Peyer's patch (tissue), 4 donors: ENCODE results near the gene DUSP1. TPM values are rescaled to one million over a fixed set of nuclear protein-coding genes. Genes with fewer than 3 reads are reported as not detected.

Experiments used
- DNase-seq, 3 donors: peaks; one replicate each; pipeline ENCODE4 v3.0.0-alpha.2; 2017 to 2019
- H3K27ac ChIP-seq, 4 donors: fragments of 200-600 bp; sonication (generic); one replicate each; pipeline ENCODE4 v1.5.1; 2016 to 2019
- H3K27me3 ChIP-seq, 2 donors: fragments of 200-600 bp; sonication (generic); one replicate each; pipeline ENCODE4 v1.5.1; 2019
- H3K36me3 ChIP-seq, 3 donors: fragments of 200-600 bp; sonication (generic); one replicate each; pipeline ENCODE4 v1.5.1; 2016 to 2019
- H3K4me1 ChIP-seq, 4 donors: fragments of 200-600 bp; sonication (generic); one replicate each; pipeline ENCODE4 v1.5.1; 2016 to 2019
- H3K4me3 ChIP-seq, 4 donors: fragments of 200-600 bp; sonication (generic); 1 replicate in 3 of 4; 2 replicates in 1 of 4; pipeline ENCODE4 v1.5.1; 2016 to 2019; ENCODE audit warnings: mild to moderate bottlenecking in 1 of 4
- H3K9me3 ChIP-seq, 4 donors: fragments of 200-600 bp; sonication (generic); one replicate each; pipeline ENCODE4 v1.5.1; 2016 to 2019; ENCODE audit warnings: mild to moderate bottlenecking in 1 of 4
- POLR2A ChIP-seq, 2 donors: fragments of 450-650 bp; IDR thresholded peaks; one replicate each; pipeline ENCODE4 v1.5.1; 2017; ENCODE audit warnings: antibody characterized with exemption in 2 of 2, mild to moderate bottlenecking in 2 of 2, moderate library complexity in 2 of 2
- total RNA-seq, 4 donors: library from RNA; depleted of rRNA; stranded (reverse); fragments of >200 nt; gene quantifications; one replicate each; pipeline ENCODE4 v1.1.0, GENCODE V29; 2016
- TF ChIP-seq, protein P1 (sequence below), 6 experiments: fragments of 450-650 bp in 4 of 6; fragments of 200-600 bp in 2 of 6; sonication (generic) in 1 of 6; IDR thresholded peaks; one replicate each; pipeline ENCODE4 v1.5.1; 2017 to 2019; ENCODE audit warnings: antibody characterized with exemption in 6 of 6, mild to moderate bottlenecking in 3 of 6, moderate library complexity in 1 of 6

DUSP1 gene
- total RNA-seq, 4 donors from 2014 or later, result 155 to 427 (median 285) TPM

GRCh38 chr5:172743112-172743959 is 27.7 kb downstream of the DUSP1 start:
- TF ChIP-seq POLR2A (IDR thresholded peaks at IDR 0.05), result no peak
- TF ChIP-seq, protein P1, sequence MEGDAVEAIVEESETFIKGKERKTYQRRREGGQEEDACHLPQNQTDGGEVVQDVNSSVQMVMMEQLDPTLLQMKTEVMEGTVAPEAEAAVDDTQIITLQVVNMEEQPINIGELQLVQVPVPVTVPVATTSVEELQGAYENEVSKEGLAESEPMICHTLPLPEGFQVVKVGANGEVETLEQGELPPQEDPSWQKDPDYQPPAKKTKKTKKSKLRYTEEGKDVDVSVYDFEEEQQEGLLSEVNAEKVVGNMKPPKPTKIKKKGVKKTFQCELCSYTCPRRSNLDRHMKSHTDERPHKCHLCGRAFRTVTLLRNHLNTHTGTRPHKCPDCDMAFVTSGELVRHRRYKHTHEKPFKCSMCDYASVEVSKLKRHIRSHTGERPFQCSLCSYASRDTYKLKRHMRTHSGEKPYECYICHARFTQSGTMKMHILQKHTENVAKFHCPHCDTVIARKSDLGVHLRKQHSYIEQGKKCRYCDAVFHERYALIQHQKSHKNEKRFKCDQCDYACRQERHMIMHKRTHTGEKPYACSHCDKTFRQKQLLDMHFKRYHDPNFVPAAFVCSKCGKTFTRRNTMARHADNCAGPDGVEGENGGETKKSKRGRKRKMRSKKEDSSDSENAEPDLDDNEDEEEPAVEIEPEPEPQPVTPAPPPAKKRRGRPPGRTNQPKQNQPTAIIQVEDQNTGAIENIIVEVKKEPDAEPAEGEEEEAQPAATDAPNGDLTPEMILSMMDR (IDR thresholded peaks at IDR 0.05), result no peak

GRCh38 chr5:172741206-172741582 is 29.8 kb downstream of the DUSP1 start:
- Histone ChIP-seq H3K36me3 (no peaks in the 10 kb centered on the region), H3K4me1 (no peaks in the 10 kb centered on the region), H3K9me3 (no peaks in the 10 kb centered on the region), H3K27me3 (no peaks in the 10 kb centered on the region), H3K4me3 (no peak overlapping the region), H3K27ac (peak overlapping the region in 3 of 4 donors; percentile 40 to 76 (median 55))
- DNase-seq, result no peak
- TF ChIP-seq, protein P1 (IDR thresholded peaks at IDR 0.05), result no peak
- no peak for TF ChIP-seq POLR2A (IDR thresholded peaks at IDR 0.05)

More at GRCh38 chr5:172743112-172743959, 27.7 kb downstream of the DUSP1 start:
- DNase-seq, result no peak
- H3K9me3 ChIP-seq, result no peaks in the 10 kb centered on the region
- H3K36me3 ChIP-seq, result no peaks in the 10 kb centered on the region
- H3K27ac ChIP-seq, result peak overlapping the region in 1 of 4 donors; percentile 76
- no peaks in the 10 kb centered on the region for H3K27me3 ChIP-seq
- H3K4me1 ChIP-seq, result no peaks in the 10 kb centered on the region
- no peak overlapping the region for H3K4me3 ChIP-seq

DNA sequence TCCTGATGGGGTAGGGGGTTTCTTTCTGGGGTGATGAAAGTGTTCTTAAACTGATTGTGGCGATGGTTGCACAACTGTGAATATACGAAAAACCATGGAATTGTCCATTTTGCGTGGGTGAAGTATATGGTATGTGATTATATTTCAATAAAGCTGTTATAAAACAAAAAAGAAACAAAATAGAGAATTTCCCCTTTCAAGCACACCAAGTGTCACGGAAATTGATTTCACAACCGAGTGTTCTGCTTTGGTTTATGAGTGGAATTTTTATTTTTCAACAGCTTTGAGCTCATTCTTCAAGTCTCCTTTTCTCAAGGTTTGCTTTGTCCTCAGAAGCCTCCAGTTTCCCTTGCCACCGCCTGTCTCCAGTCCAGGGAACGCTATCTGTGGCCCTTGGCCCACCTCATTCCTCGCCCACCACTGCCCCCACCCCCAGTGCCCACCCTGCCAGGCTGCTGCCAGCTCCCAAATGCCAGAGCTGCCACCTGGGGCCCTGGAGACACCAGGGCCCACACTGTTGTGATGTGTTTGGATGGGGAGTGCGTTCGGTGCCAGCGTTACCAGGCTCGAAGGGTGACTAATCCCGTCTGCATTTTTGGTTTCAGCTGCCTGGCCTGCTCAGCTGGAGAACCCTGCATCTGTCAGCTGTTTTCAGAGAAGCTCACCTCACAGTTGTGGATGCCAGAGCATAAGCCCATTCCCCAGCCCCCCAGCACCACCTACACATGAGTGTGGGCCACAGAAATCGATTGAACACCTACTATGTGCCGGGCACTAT is 30.4 kb downstream of the DUSP1 start:
- Histone ChIP-seq H3K36me3 (no peaks in the 10 kb centered on the region), H3K4me3 (no peak overlapping the region), H3K27ac (peak overlapping the region; percentile 40 to 76 (median 57)), H3K27me3 (no peaks in the 10 kb centered on the region), H3K4me1 (no peaks in the 10 kb centered on the region), H3K9me3 (no peaks in the 10 kb centered on the region)
- DNase-seq, result no peak
- TF ChIP-seq, protein P1 (IDR thresholded peaks at IDR 0.05), result no peak
- no peak for TF ChIP-seq POLR2A (IDR thresholded peaks at IDR 0.05)

- TF ChIP-seq, protein P1 (IDR thresholded peaks at IDR 0.05), result no peak
- no peak for TF ChIP-seq POLR2A (IDR thresholded peaks at IDR 0.05)
- Histone ChIP-seq H3K27me3 (no peaks in the 10 kb centered on the region), H3K4me1 (no peaks in the 10 kb centered on the region), H3K27ac (no peak overlapping the region), H3K9me3 (no peaks in the 10 kb centered on the region), H3K4me3 (no peak overlapping the region), H3K36me3 (no peaks in the 10 kb centered on the region)
- no peak for DNase-seq
Observed at GRCh38 chr5:172739375-172739774, 31.6 kb downstream of the DUSP1 start.

DNA sequence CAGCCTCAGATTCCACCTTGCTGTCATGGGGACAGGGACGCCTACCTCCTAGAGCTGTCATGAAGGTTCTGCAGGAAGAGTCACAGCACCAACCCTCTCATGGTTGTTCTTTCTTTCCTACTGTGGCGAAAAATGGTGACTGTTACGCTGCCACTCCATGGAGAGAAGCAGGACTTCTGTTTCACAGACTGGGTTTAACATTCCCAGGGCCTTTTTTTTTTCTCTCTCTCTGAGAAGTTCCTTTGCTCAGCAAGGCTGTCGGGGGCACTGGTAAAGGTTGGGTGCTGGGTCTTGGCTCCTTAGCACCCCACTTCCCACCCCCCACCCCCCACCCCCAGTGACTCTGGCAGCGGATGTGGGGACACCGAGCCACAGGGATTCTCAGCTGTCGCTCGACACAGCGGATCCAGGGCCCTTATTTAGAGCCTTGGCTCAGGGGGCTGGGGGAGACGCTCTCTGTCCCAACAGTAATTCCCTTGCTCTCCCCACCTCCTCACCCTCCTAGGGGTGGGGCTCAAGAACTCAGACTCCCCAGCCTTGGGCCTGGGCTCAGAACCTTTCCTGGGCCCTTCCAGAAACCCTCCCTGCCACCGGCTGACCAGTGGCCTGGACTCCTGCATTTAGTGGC is 34.4 kb downstream of the DUSP1 start:
- Histone ChIP-seq H3K9me3 (no peaks in the 10 kb centered on the region), H3K36me3 (no peaks in the 10 kb centered on the region), H3K4me3 (no peak overlapping the region), H3K27ac (peak overlapping the region in 2 of 4 donors; percentile 39 to 93), H3K4me1 (peaks cover 0 to 16% (median 0%) of the 10 kb centered on the region in 4 donors), H3K27me3 (no peaks in the 10 kb centered on the region)
- DNase-seq, result no peak
- TF ChIP-seq, protein P1 (IDR thresholded peaks at IDR 0.05), result no peak
- TF ChIP-seq POLR2A (IDR thresholded peaks at IDR 0.05), result no peak
